Activated CD4-positive, CD25-positive, alpha-beta regulatory T cell treated with anti-CD3 and anti-CD28 coated beads, Interleukin-2, amount 50 U/mL, for 16 hours (primary cell): Measurements from ENCODE around the gene SETDB1.
A peak's percentile ranks its signal among the peaks of the same experiment; 100 is the strongest.

Source experiments
- DNase-seq: peaks from one replicate; pipeline ENCODE4 v3.0.0-alpha.2; 2020; ENCODE audit warnings: low read depth, low spot score

The SETDB1 gene

GRCh38 chr1:150976401-150976821 lies 50.2 kb downstream of the SETDB1 start:
- DNase-seq, result no peak

GRCh38 chr1:150976879-150977694 lies 50.9 kb downstream of the SETDB1 start:
- DNase-seq, result peak; percentile 48

- peak; percentile 85 for DNase-seq
Measured at GRCh38 chr1:150979092-150980056, 53.2 kb downstream of the SETDB1 start.

- no peak for DNase-seq
Measured at GRCh38 chr1:150981177-150981804, 55.1 kb downstream of the SETDB1 start.

GRCh38 chr1:150981805-150982712 lies 55.9 kb downstream of the SETDB1 start, which contains the start of gene ANXA9:
ANXA9 (plus strand) TSS chr1:150982292; CDS start chr1:150983106, 814 bp downstream.
- DNase-seq, result no peak

GRCh38 chr1:150985179-150985825 lies 59.1 kb downstream of the SETDB1 start:
- no peak for DNase-seq

GRCh38 chr1:150987924-150988323 lies 61.8 kb downstream of the SETDB1 start:
- no peak for DNase-seq

- no peak for DNase-seq
Measured at GRCh38 chr1:150992626-150993025, 66.5 kb downstream of the SETDB1 start.

- DNase-seq, result no peak
Measured at GRCh38 chr1:150994248-150994647, 68.1 kb downstream of the SETDB1 start.

GRCh38 chr1:150995460-150995859 lies 69.3 kb downstream of the SETDB1 start:
- no peak for DNase-seq

- no peak for DNase-seq
Measured at GRCh38 chr1:150995896-150996295, 69.7 kb downstream of the SETDB1 start.

GRCh38 chr1:150997126-150997872 lies 71.1 kb downstream of the SETDB1 start:
- no peak for DNase-seq

GRCh38 chr1:150997949-150998348 lies 71.8 kb downstream of the SETDB1 start:
- DNase-seq, result no peak

GRCh38 chr1:150999051-150999674 lies 73.0 kb downstream of the SETDB1 start:
- DNase-seq, result no peak

- no peak for DNase-seq
Measured at GRCh38 chr1:150999926-151000325, 73.8 kb downstream of the SETDB1 start.

GRCh38 chr1:151000408-151000807 lies 74.2 kb downstream of the SETDB1 start:
- DNase-seq, result no peak

GRCh38 chr1:151001602-151002001 lies 75.4 kb downstream of the SETDB1 start:
- DNase-seq, result no peak

- DNase-seq, result no peak
Measured at GRCh38 chr1:151002051-151002450, 75.9 kb downstream of the SETDB1 start.

- DNase-seq, result no peak
Measured at GRCh38 chr1:151002611-151003010, 76.4 kb downstream of the SETDB1 start.
